Cardiac fibroblast (primary cell): ENCODE results near the gene LPGAT1.

ENCODE experiments used
- DNase-seq, 2 donors: peaks; one replicate each; pipeline versions ENCODE4 v3.0.0 to v3.0.0-alpha.2; 2010; ENCODE audit warnings: low read depth in 2 of 2
- H3K4me3 ChIP-seq, 2 donors: replicated peaks in 1 of 2; 1 replicate in 1 of 2; 2 replicates in 1 of 2; pipeline ENCODE4 v1.5.1; 2011; ENCODE audit warnings: low read depth in 2 of 2, low read length in 2 of 2, mild to moderate bottlenecking in 2 of 2, moderate library complexity in 1 of 2
- CTCF ChIP-seq: IDR thresholded peaks from one replicate; pipeline ENCODE4 v1.5.1; 2011; ENCODE audit warnings: low read depth, mild to moderate bottlenecking, low read length, inconsistent platforms

The LPGAT1 gene

GRCh38 chr1:211781260-211781659, 49.3 kb downstream of the LPGAT1 start:
- DNase-seq = no peak
- TF ChIP-seq CTCF = no peak
- H3K4me3 ChIP-seq = no peak overlapping the region

GRCh38 chr1:211775170-211775569, 55.4 kb downstream of the LPGAT1 start:
- no peak for TF ChIP-seq CTCF
- DNase-seq = peak in 1 of 2 donors; percentile 16
- no peak overlapping the region for H3K4me3 ChIP-seq

- TF ChIP-seq CTCF = no peak
- DNase-seq = no peak
- H3K4me3 ChIP-seq = no peak overlapping the region
Observed at GRCh38 chr1:211764701-211765100, 65.9 kb downstream of the LPGAT1 start.

- H3K4me3 ChIP-seq = no peak overlapping the region
- TF ChIP-seq CTCF = no peak
- no peak for DNase-seq
Observed at GRCh38 chr1:211762206-211762605, 68.4 kb downstream of the LPGAT1 start.

- no peak for TF ChIP-seq CTCF
- H3K4me3 ChIP-seq = no peak overlapping the region
- peak in 1 of 2 donors; percentile 5 for DNase-seq
Observed at GRCh38 chr1:211761400-211761799, 69.2 kb downstream of the LPGAT1 start.

- no peak for TF ChIP-seq CTCF
- DNase-seq = no peak
- H3K4me3 ChIP-seq = no peak overlapping the region
Observed at GRCh38 chr1:211756471-211757020, 74.0 kb downstream of the LPGAT1 start.

- TF ChIP-seq CTCF = no peak
- no peak overlapping the region for H3K4me3 ChIP-seq
- DNase-seq = no peak
Observed at GRCh38 chr1:211753649-211754251, 76.8 kb downstream of the LPGAT1 start.
